HL-60 (cell line): ENCODE data around the gene ATP8B3.

ENCODE experiments used
- DNase-seq, 2 experiments: peaks; one replicate each; pipeline ENCODE4 v3.0.0-alpha.2; 2010 to 2020; ENCODE audit warnings: low read depth in 1 of 2, low spot score in 1 of 2
- H3K27ac ChIP-seq: fragments of 250-450 bp; sonication (Bioruptor Pico); replicated peaks from 2 replicates; pipeline ENCODE4 v1.5.1; 2020; ENCODE audit warnings: mild to moderate bottlenecking, moderate library complexity
- H3K27me3 ChIP-seq: fragments of 250-450 bp; sonication (Bioruptor Pico); 2 replicates; pipeline ENCODE4 v1.5.1; 2021; ENCODE audit warnings: mild to moderate bottlenecking, moderate library complexity; ENCODE audit not compliant: insufficient read depth, poor library complexity, severe bottlenecking
- H3K4me3 ChIP-seq: replicated peaks from 2 replicates; pipeline ENCODE4 v1.5.1; 2011; ENCODE audit warnings: mild to moderate bottlenecking, control low read depth, low read length; ENCODE audit not compliant: insufficient read depth
- GABPA ChIP-seq: IDR thresholded peaks from 2 replicates; pipeline ENCODE4 v1.6.1; 2012; ENCODE audit warnings: low read depth
- POLR2AphosphoS5 ChIP-seq: IDR thresholded peaks from 2 replicates; pipeline ENCODE4 v1.6.1; 2012; ENCODE audit warnings: low read depth
- SPI1 ChIP-seq: IDR thresholded peaks from 2 replicates; pipeline ENCODE4 v1.6.1; 2012; ENCODE audit warnings: low read depth, mild to moderate bottlenecking, borderline replicate concordance
- TF ChIP-seq, protein P1 (sequence below): IDR thresholded peaks from one replicate; pipeline ENCODE4 v1.5.1; 2011; ENCODE audit warnings: low read length, control low read depth, inconsistent platforms; ENCODE audit not compliant: insufficient read depth
- TF ChIP-seq, protein P2 (sequence below): IDR thresholded peaks from 2 replicates; pipeline ENCODE4 v1.6.1; 2012; ENCODE audit warnings: low read depth; ENCODE audit not compliant: insufficient replicate concordance

The ATP8B3 gene

DNA sequence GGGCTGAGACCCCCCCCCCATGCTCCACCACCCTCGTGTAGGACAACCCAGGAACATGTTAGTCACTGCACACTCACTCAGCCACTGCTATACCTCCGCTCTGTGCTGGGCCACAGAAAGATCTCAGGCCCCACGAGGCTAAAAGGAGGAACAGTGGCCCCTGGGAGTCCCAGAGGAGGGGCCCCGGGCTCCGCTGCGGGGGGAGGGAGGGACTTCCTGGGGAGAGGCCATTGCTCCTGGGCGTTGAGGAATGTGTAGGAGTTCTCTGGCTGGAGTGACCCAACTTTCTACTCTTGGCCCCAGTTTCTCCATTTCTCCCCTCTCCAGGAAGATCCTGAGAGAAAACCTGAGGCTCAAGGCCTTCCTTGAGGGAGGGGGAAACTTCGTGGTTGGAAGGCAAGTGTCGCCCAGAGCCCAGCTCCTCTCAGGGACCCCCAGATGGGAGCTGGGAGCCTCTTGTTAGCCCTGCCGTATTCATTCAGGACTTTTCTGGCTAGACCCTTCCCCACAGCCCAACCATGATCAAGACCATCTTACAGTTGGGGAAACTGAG lies 45.2 kb downstream of the ATP8B3 start:
- peaks cover 67% of the 10 kb centered on the region for H3K27me3 ChIP-seq
- peak in 1 of 2 experiments; percentile 41 for DNase-seq

DNA sequence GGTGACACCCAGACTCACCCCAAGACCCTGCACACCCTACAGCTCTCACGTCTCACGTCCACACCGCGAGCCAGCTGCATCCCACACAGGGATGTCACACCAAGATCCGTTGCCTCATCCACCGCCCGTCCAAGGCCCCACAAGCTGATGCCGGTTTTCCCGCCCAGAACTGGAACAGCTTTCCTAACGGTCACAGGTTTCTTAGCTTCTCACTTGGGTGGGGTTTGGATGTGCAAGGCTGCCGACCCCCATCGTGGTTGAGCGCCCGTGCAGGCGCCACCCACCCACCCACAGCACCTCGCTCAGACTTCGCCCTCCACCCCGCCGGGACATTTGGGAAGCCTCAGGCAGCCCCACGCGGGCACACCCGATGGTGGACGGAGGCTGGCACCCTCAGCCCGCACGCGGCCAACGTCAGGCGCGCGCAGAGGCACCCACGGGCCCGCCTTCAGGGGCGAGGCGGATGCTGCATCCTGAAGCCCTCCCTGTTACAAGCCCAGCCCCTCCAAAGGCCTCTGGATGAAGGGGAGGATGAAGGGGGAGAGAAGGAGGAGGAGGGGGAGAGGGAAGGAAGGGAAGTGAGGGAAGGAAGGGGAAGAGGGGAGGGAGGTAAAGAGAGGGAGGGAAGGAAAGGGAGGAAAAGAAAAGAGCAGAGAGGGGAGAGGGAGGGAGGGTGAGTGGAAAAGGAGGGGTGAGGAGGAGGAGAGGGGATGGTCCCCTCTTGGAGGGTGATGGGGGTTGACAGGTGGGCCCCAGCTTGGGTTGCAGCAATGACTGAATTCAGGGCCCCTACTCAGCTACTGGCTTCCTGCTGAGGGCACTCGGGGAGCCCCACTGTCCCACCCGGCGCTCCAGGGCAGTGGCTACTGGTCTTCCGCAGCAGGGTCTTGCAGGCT lies 45.9 kb downstream of the ATP8B3 start:
- peaks cover 74% of the 10 kb centered on the region for H3K27me3 ChIP-seq
- no peak for DNase-seq

More for the DNA sequence above, 45.2 kb downstream of the ATP8B3 start:
- no peak overlapping the region for H3K27ac ChIP-seq
- H3K4me3 ChIP-seq = no peak overlapping the region
- no peak for TF ChIP-seq SPI1
- no peak for TF ChIP-seq POLR2AphosphoS5
- TF ChIP-seq, protein P1, sequence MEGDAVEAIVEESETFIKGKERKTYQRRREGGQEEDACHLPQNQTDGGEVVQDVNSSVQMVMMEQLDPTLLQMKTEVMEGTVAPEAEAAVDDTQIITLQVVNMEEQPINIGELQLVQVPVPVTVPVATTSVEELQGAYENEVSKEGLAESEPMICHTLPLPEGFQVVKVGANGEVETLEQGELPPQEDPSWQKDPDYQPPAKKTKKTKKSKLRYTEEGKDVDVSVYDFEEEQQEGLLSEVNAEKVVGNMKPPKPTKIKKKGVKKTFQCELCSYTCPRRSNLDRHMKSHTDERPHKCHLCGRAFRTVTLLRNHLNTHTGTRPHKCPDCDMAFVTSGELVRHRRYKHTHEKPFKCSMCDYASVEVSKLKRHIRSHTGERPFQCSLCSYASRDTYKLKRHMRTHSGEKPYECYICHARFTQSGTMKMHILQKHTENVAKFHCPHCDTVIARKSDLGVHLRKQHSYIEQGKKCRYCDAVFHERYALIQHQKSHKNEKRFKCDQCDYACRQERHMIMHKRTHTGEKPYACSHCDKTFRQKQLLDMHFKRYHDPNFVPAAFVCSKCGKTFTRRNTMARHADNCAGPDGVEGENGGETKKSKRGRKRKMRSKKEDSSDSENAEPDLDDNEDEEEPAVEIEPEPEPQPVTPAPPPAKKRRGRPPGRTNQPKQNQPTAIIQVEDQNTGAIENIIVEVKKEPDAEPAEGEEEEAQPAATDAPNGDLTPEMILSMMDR = no peak

DNA sequence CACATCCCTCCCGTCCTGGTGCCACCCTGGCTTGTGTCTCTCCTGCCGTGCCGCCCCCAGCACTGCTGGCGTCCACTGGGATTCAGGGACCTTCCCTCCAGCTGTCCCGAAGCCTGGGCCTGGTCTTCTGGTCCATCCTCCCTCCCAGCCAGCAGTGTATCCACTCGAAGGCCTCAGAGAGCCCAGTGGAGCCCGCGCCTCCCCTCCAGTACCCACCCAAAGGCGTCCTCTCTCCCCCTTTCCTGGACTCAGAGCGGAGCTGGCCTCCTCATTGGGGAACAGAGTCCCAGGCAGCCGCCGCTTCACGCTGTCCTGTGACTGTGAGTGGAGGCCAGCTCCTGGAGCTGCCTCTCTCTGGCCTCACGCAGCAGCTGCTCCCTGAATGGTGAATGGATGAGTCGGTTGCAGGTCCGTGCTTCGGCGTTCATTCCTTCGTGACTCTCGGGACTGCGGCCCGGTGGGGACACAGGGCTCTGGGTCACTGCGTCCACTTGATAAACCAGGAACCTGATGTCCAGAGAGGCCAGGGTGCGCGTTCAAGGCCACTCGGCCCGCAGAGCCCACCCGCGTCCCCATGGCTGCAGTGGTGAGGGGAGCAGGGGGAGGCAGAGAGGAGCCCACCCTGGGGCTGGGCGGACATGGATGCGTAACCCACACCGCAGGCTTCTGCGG lies 46.7 kb downstream of the ATP8B3 start:
- Histone ChIP-seq H3K4me3 (no peak overlapping the region), H3K27ac (no peak overlapping the region), H3K27me3 (peaks cover 80% of the 10 kb centered on the region)
- no peak for DNase-seq
- TF ChIP-seq POLR2AphosphoS5 (no peak), SPI1 (no peak), GABPA (no peak)
- TF ChIP-seq, protein P2, sequence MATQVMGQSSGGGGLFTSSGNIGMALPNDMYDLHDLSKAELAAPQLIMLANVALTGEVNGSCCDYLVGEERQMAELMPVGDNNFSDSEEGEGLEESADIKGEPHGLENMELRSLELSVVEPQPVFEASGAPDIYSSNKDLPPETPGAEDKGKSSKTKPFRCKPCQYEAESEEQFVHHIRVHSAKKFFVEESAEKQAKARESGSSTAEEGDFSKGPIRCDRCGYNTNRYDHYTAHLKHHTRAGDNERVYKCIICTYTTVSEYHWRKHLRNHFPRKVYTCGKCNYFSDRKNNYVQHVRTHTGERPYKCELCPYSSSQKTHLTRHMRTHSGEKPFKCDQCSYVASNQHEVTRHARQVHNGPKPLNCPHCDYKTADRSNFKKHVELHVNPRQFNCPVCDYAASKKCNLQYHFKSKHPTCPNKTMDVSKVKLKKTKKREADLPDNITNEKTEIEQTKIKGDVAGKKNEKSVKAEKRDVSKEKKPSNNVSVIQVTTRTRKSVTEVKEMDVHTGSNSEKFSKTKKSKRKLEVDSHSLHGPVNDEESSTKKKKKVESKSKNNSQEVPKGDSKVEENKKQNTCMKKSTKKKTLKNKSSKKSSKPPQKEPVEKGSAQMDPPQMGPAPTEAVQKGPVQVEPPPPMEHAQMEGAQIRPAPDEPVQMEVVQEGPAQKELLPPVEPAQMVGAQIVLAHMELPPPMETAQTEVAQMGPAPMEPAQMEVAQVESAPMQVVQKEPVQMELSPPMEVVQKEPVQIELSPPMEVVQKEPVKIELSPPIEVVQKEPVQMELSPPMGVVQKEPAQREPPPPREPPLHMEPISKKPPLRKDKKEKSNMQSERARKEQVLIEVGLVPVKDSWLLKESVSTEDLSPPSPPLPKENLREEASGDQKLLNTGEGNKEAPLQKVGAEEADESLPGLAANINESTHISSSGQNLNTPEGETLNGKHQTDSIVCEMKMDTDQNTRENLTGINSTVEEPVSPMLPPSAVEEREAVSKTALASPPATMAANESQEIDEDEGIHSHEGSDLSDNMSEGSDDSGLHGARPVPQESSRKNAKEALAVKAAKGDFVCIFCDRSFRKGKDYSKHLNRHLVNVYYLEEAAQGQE = no peak
- TF ChIP-seq, protein P1 = no peak

More for the DNA sequence above, 45.9 kb downstream of the ATP8B3 start:
- no peak overlapping the region for H3K27ac ChIP-seq
- no peak for TF ChIP-seq SPI1
- no peak for TF ChIP-seq POLR2AphosphoS5
- H3K4me3 ChIP-seq = no peak overlapping the region

DNA sequence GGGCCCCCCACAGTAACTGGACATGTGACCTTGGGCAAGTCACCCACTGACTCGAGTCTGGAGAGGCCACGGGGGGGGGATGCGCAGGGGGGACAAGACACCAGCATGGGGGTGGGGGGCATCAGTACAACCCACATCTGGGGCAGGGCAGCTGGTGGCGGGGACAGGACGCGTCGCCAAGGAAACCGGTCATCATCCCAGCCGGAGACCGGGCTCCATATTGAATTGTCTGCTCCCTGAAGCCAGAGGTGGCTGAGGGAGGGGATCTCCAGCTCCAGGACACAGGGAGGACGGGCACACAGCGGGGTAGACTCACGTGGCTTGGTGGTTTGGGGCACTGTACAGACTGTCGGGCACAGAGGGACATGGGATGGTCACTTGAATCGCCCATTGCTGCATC lies 47.3 kb downstream of the ATP8B3 start:
- TF ChIP-seq POLR2AphosphoS5 (no peak), GABPA (no peak), SPI1 (no peak)
- TF ChIP-seq, protein P1 = no peak
- TF ChIP-seq, protein P2 = no peak
- Histone ChIP-seq H3K4me3 (no peak overlapping the region), H3K27ac (no peak overlapping the region), H3K27me3 (peaks cover 83% of the 10 kb centered on the region)
- no peak for DNase-seq
